A673 (cell line): ENCODE results near the gene ANKRD12. TPM values are rescaled to one million over a fixed set of nuclear protein-coding genes. Genes with fewer than 3 reads are reported as not detected.

Experiments used
- BruUV-seq: library from RNA; stranded (reverse); fragments of 400-500 nt; replicated peaks from 2 replicates; lab custom pipeline; 2021; lab: Mats Ljungman, UMichigan
- CTCF ChIA-PET: fragments of 300-600 bp; sonication (Branson Sonifier 250); formaldehyde crosslinking; loops from one replicate; lab custom pipeline; 2022; ENCODE audit warnings: antibody characterized with exemption; lab: Charles Lee
- POLR2A ChIA-PET: fragments of 300-600 bp; sonication (Branson Sonifier 250); formaldehyde crosslinking; loops from one replicate; lab custom pipeline; 2022; ENCODE audit warnings: antibody characterized with exemption; ENCODE audit not compliant: low non-redundant PET; lab: Charles Lee
- DNase-seq: peaks from one replicate; pipeline ENCODE4 v3.0.0-alpha.2; 2015; ENCODE audit warnings: low spot score
- H3K27ac ChIP-seq: fragments of 200-600 bp; sonication (generic); 2 replicates; pipeline ENCODE4 v1.5.1; 2016; ENCODE audit warnings: mixed run types, low read depth, mild to moderate bottlenecking, mixed read lengths, antibody characterized with exemption, low read length; ENCODE audit not compliant: poor library complexity, severe bottlenecking
- H3K27me3 ChIP-seq: fragments of 200-600 bp; sonication (generic); replicated peaks from 2 replicates; pipeline ENCODE4 v1.6.1; 2017; ENCODE audit warnings: mixed run types, low read depth, mild to moderate bottlenecking, mixed read lengths, antibody characterized with exemption, low read length; ENCODE audit not compliant: insufficient read depth, poor library complexity
- H3K36me3 ChIP-seq: fragments of 200-600 bp; sonication (generic); 2 replicates; pipeline ENCODE4 v1.6.1; 2016; ENCODE audit warnings: mixed run types, mild to moderate bottlenecking, mixed read lengths, antibody characterized with exemption, low read length; ENCODE audit not compliant: insufficient read depth, poor library complexity, severe bottlenecking
- H3K4me1 ChIP-seq: fragments of 200-600 bp; sonication (generic); 2 replicates; pipeline ENCODE4 v1.6.1; 2017; ENCODE audit warnings: mixed run types, mild to moderate bottlenecking, mixed read lengths, antibody characterized with exemption, low read length; ENCODE audit not compliant: insufficient read depth, poor library complexity, severe bottlenecking
- H3K4me3 ChIP-seq: fragments of 200-600 bp; sonication (generic); 2 replicates; pipeline ENCODE4 v1.5.1; 2016; ENCODE audit warnings: low read depth, mixed run types, mild to moderate bottlenecking, mixed read lengths, low read length; ENCODE audit not compliant: poor library complexity, severe bottlenecking
- H3K9me3 ChIP-seq: fragments of 200-600 bp; sonication (generic); 2 replicates; pipeline ENCODE4 v1.6.1; 2016; ENCODE audit warnings: mixed run types, low read depth, mild to moderate bottlenecking, mixed read lengths, antibody characterized with exemption, low read length; ENCODE audit not compliant: poor library complexity, severe bottlenecking
- CTCF ChIP-seq: fragments of 300-800, 200-600 bp; sonication (generic); conservative IDR thresholded peaks from 2 replicates; pipeline ENCODE4 v1.5.1; 2017; ENCODE audit warnings: low read depth, mild to moderate bottlenecking, antibody characterized with exemption, low read length, moderate library complexity, mixed read lengths
- EZH2 ChIP-seq: fragments of 200-600 bp; sonication (generic); IDR thresholded peaks from 2 replicates; pipeline ENCODE4 v1.6.1; 2017; ENCODE audit warnings: borderline replicate concordance, low read depth, mild to moderate bottlenecking, mixed read lengths, antibody characterized with exemption, low read length; ENCODE audit not compliant: poor library complexity, severe bottlenecking
- intact Hi-C: fragments of 100-400 bp; cut with micrococcal nuclease; formaldehyde crosslinking; loops from one replicate; pipeline ENCODE4 v1.10.0; 2022; ENCODE audit not compliant: unreplicated experiment
- total RNA-seq: library from RNA; stranded (reverse); gene quantifications from 2 replicates; pipeline ENCODE4 v1.2.3, GENCODE V29; 2021

The ANKRD12 gene
- total RNA-seq, 1 experiment from 2014 or later = 24.2 TPM

DNA sequence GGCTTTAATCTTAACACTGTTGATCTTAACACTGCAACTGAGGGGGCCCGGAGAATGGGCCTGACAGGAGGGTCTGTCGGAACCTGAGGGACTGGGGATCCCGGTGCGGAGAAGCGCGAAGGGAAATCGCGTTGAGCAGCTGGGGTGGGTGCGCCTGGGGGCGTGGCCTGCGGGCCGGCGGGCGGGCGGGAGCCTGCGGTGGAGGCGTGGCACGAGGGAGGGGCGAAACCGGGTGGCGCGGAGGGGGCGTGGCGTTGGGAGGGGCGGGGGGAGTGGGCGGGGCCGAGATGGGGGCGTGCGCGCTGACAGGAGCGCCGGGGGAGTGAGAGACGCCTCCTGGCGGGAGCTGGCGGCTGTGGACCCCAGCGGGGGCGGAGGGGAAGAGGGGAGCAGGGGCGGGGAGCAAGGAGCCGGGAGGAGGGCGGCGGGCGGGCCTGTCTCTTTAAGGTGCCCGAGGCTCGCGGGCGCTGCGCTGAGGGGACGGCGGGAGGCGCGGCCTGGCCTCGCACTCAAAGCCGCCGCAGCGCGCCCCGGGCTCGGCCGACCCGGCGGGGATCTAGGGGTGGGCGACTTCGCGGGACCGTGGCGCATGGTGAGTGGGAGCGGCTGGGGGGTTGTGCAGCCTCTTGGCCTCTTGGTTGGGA, 197.9 kb downstream of the ANKRD12 start, which contains the start of gene TWSG1:
Gene TWSG1 (plus strand): TSS at position 445 of the 644 bp plus-strand sequence. CDS start 2,457 bp downstream, outside the sequence.
- ChIA-PET CTCF (interaction anchor here (0.6 to 0.8 kb wide), 5 partner anchors 13 to 910 kb away, joined by 3 to 14 read pairs (median 4); no protein-coding TSS in a partner anchor), POLR2A (interaction anchor here (0.6 kb wide), 1 partner anchor 217 kb away, joined by 4 read pairs; no protein-coding TSS in a partner anchor)
- no TSS peak for BruUV-seq
- intact Hi-C loops = loop anchor here (1.0 to 2.0 kb wide), 3 partner anchors 183 to 262 kb away; partner anchors contain the start of gene ANKRD12
- peaks cover 9% of the 10 kb centered on the region for H3K4me1 ChIP-seq
- peak within 1 kb of the TSS; percentile 78 for H3K27ac ChIP-seq
- H3K36me3 ChIP-seq = peaks cover 6% of the 10 kb centered on the region
- peak; percentile 41; the same call in 1 of the 2 replicates for TF ChIP-seq CTCF
- no peak for TF ChIP-seq EZH2
- no peaks in the 10 kb centered on the region for H3K9me3 ChIP-seq
- no peaks in the 10 kb centered on the region for H3K27me3 ChIP-seq
- H3K4me3 ChIP-seq = peak within 1 kb of the TSS; percentile 87
- peak; percentile 98 for DNase-seq

GRCh38 chr18:9334973-9335696, 198.6 kb downstream of the ANKRD12 start:
- ChIA-PET CTCF (interaction anchor here (0.6 kb wide), 1 partner anchor 435 kb away, joined by 3 read pairs; no protein-coding TSS in a partner anchor), POLR2A (no interaction called here)
- peak overlapping the region; percentile 78 for H3K27ac ChIP-seq
- peak; percentile 41 for DNase-seq
- H3K4me3 ChIP-seq = peak overlapping the region; percentile 87
- H3K27me3 ChIP-seq = no peaks in the 10 kb centered on the region
- peaks cover 9% of the 10 kb centered on the region for H3K4me1 ChIP-seq
- peaks cover 6% of the 10 kb centered on the region for H3K36me3 ChIP-seq
- BruUV-seq = TSS peak; percentile 54
- TF ChIP-seq CTCF = no peak
- TF ChIP-seq EZH2 = no peak
- intact Hi-C loops = loop anchor here (1.0 to 2.0 kb wide), 3 partner anchors 184 to 262 kb away; partner anchors contain the start of gene ANKRD12
- no peaks in the 10 kb centered on the region for H3K9me3 ChIP-seq

Other genes with a start within 250 kb of the ANKRD12 start
- 154 and 161 TPM in 2 replicates for gene NDUFV2, start 34.1 kb upstream of the ANKRD12 start, total RNA-seq
- 33.6 and 34.9 TPM in 2 replicates for gene TWSG1, start 198.0 kb downstream of the ANKRD12 start, total RNA-seq